H1 (cell line): ENCODE data around the gene PRPF4. TPM values are rescaled to one million over a fixed set of nuclear protein-coding genes. Genes with fewer than 3 reads are reported as not detected.

Experiments
- CTCF ChIA-PET: fragments of 300-600 bp; sonication (Branson Sonifier 250); formaldehyde crosslinking; loops from one replicate; lab custom pipeline; 2021; ENCODE audit not compliant: partially characterized antibody; lab: Charles Lee
- POLR2A ChIA-PET: fragments of 300-600 bp; sonication (Branson Sonifier 250); formaldehyde crosslinking; loops from one replicate; lab custom pipeline; 2021; ENCODE audit warnings: inconsistent platforms; ENCODE audit not compliant: partially characterized antibody; lab: Charles Lee
- DNase-seq, 2 experiments: peaks; one replicate each; pipeline versions ENCODE4 v3.0.0 to v3.0.0-alpha.2; 2010 to 2022; ENCODE audit warnings: low spot score in 2 of 2, low read depth in 1 of 2, mixed read lengths in 1 of 2
- FAIRE-seq: peaks from 2 replicates; lab custom pipeline; 2011; peaks lifted over from hg19 to GRCh38; lab: Jason Lieb, UNC
- H2AFZ ChIP-seq: 2 replicates; pipeline ENCODE4 v1.8.1; 2012; ENCODE audit warnings: low read length, inconsistent platforms
- H2AK5ac ChIP-seq: 2 replicates; pipeline ENCODE4 v1.6.1; 2013; ENCODE audit warnings: low read depth, low read length
- H2BK120ac ChIP-seq: replicated peaks from 2 replicates; pipeline ENCODE3; 2013; ENCODE audit warnings: low read depth, low read length, inconsistent platforms
- H2BK12ac ChIP-seq: 2 replicates; pipeline ENCODE4 v1.6.1; 2013; ENCODE audit warnings: low read depth, low read length
- H2BK15ac ChIP-seq: 2 replicates; pipeline ENCODE4 v1.6.1; 2013; ENCODE audit warnings: low read length
- H2BK20ac ChIP-seq: 2 replicates; pipeline ENCODE4 v1.6.1; 2013; ENCODE audit warnings: low read length
- H2BK5ac ChIP-seq: 2 replicates; pipeline ENCODE4 v1.6.1; 2013; ENCODE audit warnings: low read depth, low read length
- H3K14ac ChIP-seq: 2 replicates; pipeline ENCODE4 v1.6.1; 2013; ENCODE audit warnings: inconsistent platforms; ENCODE audit not compliant: insufficient read length
- H3K18ac ChIP-seq: 2 replicates; pipeline ENCODE4 v1.6.1; 2013; ENCODE audit warnings: low read length; ENCODE audit errors: extremely low read depth
- H3K23ac ChIP-seq: 2 replicates; pipeline ENCODE4 v1.6.1; 2013; ENCODE audit warnings: inconsistent platforms; ENCODE audit not compliant: insufficient read length
- H3K23me2 ChIP-seq: 2 replicates; pipeline ENCODE4 v1.6.1; 2013; ENCODE audit warnings: low read depth, low read length
- H3K27ac ChIP-seq: 2 replicates; pipeline ENCODE4 v1.6.1; 2011; ENCODE audit warnings: low read depth, low read length, inconsistent platforms
- H3K27me3 ChIP-seq, 4 experiments: replicated peaks in 1 of 4; 1 replicate in 1 of 4; 2 replicates in 3 of 4; pipeline versions ENCODE4 v1.6.1 to v1.8.1; 2011 to 2013; ENCODE audit warnings: low read length in 3 of 4, mild to moderate bottlenecking in 3 of 4, inconsistent platforms in 2 of 4, mixed read lengths in 2 of 4, moderate library complexity in 1 of 4; ENCODE audit not compliant: control insufficient read depth in 3 of 4, insufficient read depth in 3 of 4; ENCODE audit errors: extremely low read depth in 1 of 4
- H3K36me3 ChIP-seq, 4 experiments: 2 replicates each; pipeline versions ENCODE4 v1.6.1 to v1.8.1; 2011 to 2013; ENCODE audit warnings: mild to moderate bottlenecking in 4 of 4, low read length in 3 of 4, moderate library complexity in 2 of 4, control low read depth in 1 of 4, inconsistent platforms in 1 of 4; ENCODE audit not compliant: insufficient read depth in 4 of 4, control insufficient read depth in 2 of 4
- H3K4ac ChIP-seq: replicated peaks from 2 replicates; pipeline ENCODE3; 2013; ENCODE audit warnings: low read length, low read depth, mixed read lengths, inconsistent platforms; ENCODE audit not compliant: insufficient read length
- H3K4me1 ChIP-seq, 4 experiments: replicated peaks in 1 of 4; 1 replicate in 1 of 4; 2 replicates in 3 of 4; pipeline versions ENCODE4 v1.6.1 to v1.8.1; 2011 to 2013; ENCODE audit warnings: low read length in 3 of 4, inconsistent platforms in 2 of 4, mixed read lengths in 1 of 4; ENCODE audit not compliant: insufficient read depth in 4 of 4, control insufficient read depth in 3 of 4
- H3K4me2 ChIP-seq, 2 experiments: 2 replicates each; pipeline versions ENCODE4 v1.6.1 to v1.8.1; 2011 to 2013; ENCODE audit warnings: low read depth in 2 of 2, low read length in 2 of 2, control low read depth in 1 of 2, inconsistent platforms in 1 of 2, mild to moderate bottlenecking in 1 of 2; ENCODE audit not compliant: insufficient read depth in 1 of 2
- H3K4me3 ChIP-seq, 4 experiments: fragments of 200-600, 300-600 bp in 1 of 4; sonication (generic), shearing (Covaris generic), sonication (Bioruptor Twin) in 1 of 4; 2 replicates each; pipeline versions ENCODE4 v1.5.1 to v1.8.1; 2011 to 2016; ENCODE audit warnings: low read length in 4 of 4, low read depth in 3 of 4, control low read depth in 2 of 4, inconsistent platforms in 2 of 4, mild to moderate bottlenecking in 2 of 4, mixed read lengths in 1 of 4, moderate library complexity in 1 of 4; ENCODE audit not compliant: insufficient read depth in 2 of 4; ENCODE audit errors: extremely low read depth in 1 of 4
- H3K56ac ChIP-seq: replicated peaks from 2 replicates; pipeline ENCODE3; 2013; ENCODE audit warnings: low read depth, mild to moderate bottlenecking, mixed read lengths, low read length, inconsistent platforms; ENCODE audit not compliant: insufficient read length
- H3K79me1 ChIP-seq: 2 replicates; pipeline ENCODE4 v1.6.1; 2013; ENCODE audit warnings: low read depth, low read length, control low read depth
- H3K79me2 ChIP-seq, 2 experiments: 2 replicates each; pipeline versions ENCODE4 v1.6.1 to v1.8.1; 2012 to 2013; ENCODE audit warnings: low read length in 2 of 2, mild to moderate bottlenecking in 2 of 2, inconsistent platforms in 1 of 2; ENCODE audit not compliant: insufficient read depth in 2 of 2, control insufficient read depth in 1 of 2
- H3K9ac ChIP-seq, 4 experiments: replicated peaks in 1 of 4; 1 replicate in 1 of 4; 2 replicates in 3 of 4; pipeline versions ENCODE4 v1.6.1 to v1.8.1; 2011 to 2013; ENCODE audit warnings: low read depth in 3 of 4, low read length in 3 of 4, control low read depth in 2 of 4, mild to moderate bottlenecking in 2 of 4, moderate library complexity in 2 of 4, inconsistent platforms in 1 of 4; ENCODE audit errors: extremely low read depth in 1 of 4
- H3K9me3 ChIP-seq, 2 experiments: 2 replicates each; pipeline versions ENCODE4 v1.6.1 to v1.8.1; 2012 to 2013; ENCODE audit warnings: mild to moderate bottlenecking in 2 of 2, moderate library complexity in 2 of 2, control low read depth in 1 of 2, inconsistent platforms in 1 of 2, low read depth in 1 of 2, low read length in 1 of 2, mixed read lengths in 1 of 2; ENCODE audit not compliant: insufficient read depth in 2 of 2
- H4K20me1 ChIP-seq, 2 experiments: replicated peaks in 1 of 2; 2 replicates each; pipeline versions ENCODE3 to v1.8.1; 2011 to 2013; ENCODE audit warnings: inconsistent platforms in 2 of 2, low read length in 2 of 2, mild to moderate bottlenecking in 1 of 2; ENCODE audit not compliant: insufficient read depth in 2 of 2, control insufficient read depth in 1 of 2
- H4K5ac ChIP-seq: 2 replicates; pipeline ENCODE4 v1.6.1; 2013; ENCODE audit warnings: low read length, low read depth, mixed read lengths, inconsistent platforms; ENCODE audit not compliant: insufficient read length
- H4K8ac ChIP-seq: 2 replicates; pipeline ENCODE4 v1.8.0; 2013; ENCODE audit warnings: mild to moderate bottlenecking, moderate library complexity, low read length, inconsistent platforms; ENCODE audit not compliant: insufficient read depth; ENCODE audit errors: extremely low read depth
- H4K91ac ChIP-seq: replicated peaks from 2 replicates; pipeline ENCODE3; 2013; ENCODE audit warnings: low read length, mixed read lengths, inconsistent platforms; ENCODE audit not compliant: insufficient read length
- HDAC2 ChIP-seq, 2 experiments: fragments of 300-600 bp in 1 of 2; sonication (generic) in 1 of 2; IDR thresholded peaks; 2 replicates each; pipeline ENCODE4 v1.6.1; 2011 to 2012; ENCODE audit warnings: low read depth in 2 of 2, low read length in 2 of 2, mild to moderate bottlenecking in 2 of 2, moderate library complexity in 2 of 2, borderline replicate concordance in 1 of 2, inconsistent platforms in 1 of 2
- MAFK ChIP-seq: IDR thresholded peaks from 2 replicates; pipeline ENCODE4 v1.6.1; 2012; ENCODE audit warnings: low read depth, mild to moderate bottlenecking, improper control_type of control experiment, low read length
- SIN3A ChIP-seq, 2 experiments: IDR thresholded peaks in 1 of 2; conservative IDR thresholded peaks in 1 of 2; 2 replicates each; pipeline ENCODE4 v1.6.1; 2011 to 2012; ENCODE audit warnings: low read length in 2 of 2, improper control_type of control experiment in 1 of 2, low read depth in 1 of 2, mild to moderate bottlenecking in 1 of 2
- TEAD4 ChIP-seq: IDR thresholded peaks from 2 replicates; pipeline ENCODE4 v1.6.1; 2012; ENCODE audit warnings: low read depth, low read length, inconsistent platforms, mixed read lengths
- whole genome bisulfite sequencing, 2 experiments: shearing (Covaris generic) in 1 of 2; methylation state at CpG; one replicate each; pipeline versions ENCODE4 v1.1.6 to v1.1.7; 2013 to 2015; ENCODE audit warnings: low lambda C conversion rate in 2 of 2, mixed read lengths in 2 of 2, inconsistent platforms in 1 of 2, low coverage in 1 of 2, missing lambda C conversion rate in 1 of 2; ENCODE audit not compliant: insufficient replicate concordance in 2 of 2, insufficient coverage in 1 of 2, insufficient read length in 1 of 2; ENCODE audit errors: extremely low coverage in 1 of 2, missing lambda C conversion rate in 1 of 2; 5-methylcytosine and 5-hydroxymethylcytosine counted together
- polyA plus RNA-seq, 7 experiments: library from polyadenylated mRNA; depleted of rRNA in 3 of 7; stranded (reverse) in 5 of 7; unstranded in 2 of 7; fragments of >200 nt in 5 of 7; fragments of 200-250 nt in 2 of 7; gene quantifications; 1 replicate in 5 of 7; 2 replicates in 1 of 7; 4 replicates in 1 of 7; pipeline versions ENCODE4 v1.2.1 to v1.2.3, GENCODE V29; 2011 to 2013; ENCODE audit warnings: missing spikeins in 2 of 7, mixed read lengths in 2 of 7
- total RNA-seq: library from RNA; stranded (reverse); fragmentation: NEBNext Ultra II Directional; extraction: Animal tissue kit (Norgen Biotek cat#: 25700); gene quantifications from 2 replicates; pipeline ENCODE4 v1.2.1, GENCODE V29; 2021
- TF ChIP-seq, protein P1 (sequence below): IDR thresholded peaks from 2 replicates; pipeline ENCODE4 v1.6.1; 2011; ENCODE audit warnings: low read length, improper control_type of control experiment

Gene PRPF4
- total and polyA plus RNA-seq, 2 of the 8 experiments (the other 6 are each of a cell fraction or from before 2014, with no cell fraction given): 15.2 to 33.4 TPM

DNA sequence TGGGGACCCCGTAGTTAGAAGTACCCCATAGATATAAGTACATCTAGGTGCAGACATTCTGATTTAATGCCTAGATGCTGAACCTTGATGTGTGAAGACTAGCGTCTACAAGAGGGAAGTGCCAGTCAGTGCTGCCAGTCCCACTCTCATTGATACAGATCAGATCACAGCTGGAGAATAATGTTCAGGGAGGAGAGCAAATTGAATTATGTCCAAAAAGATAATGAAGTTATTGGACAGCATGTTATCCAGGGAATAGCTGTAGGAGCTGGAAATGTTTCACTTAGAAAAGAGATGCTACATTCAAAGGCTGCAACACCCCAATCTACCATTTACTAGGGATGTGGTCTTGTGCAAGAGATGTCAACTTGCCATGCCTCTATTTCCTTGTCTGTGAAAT lies 43.6 kb downstream of the PRPF4 start:
- H3K56ac ChIP-seq: no peak overlapping the region
- no peaks in the 10 kb centered on the region for H3K4me1 ChIP-seq
- no peak overlapping the region for H2BK15ac ChIP-seq
- peaks cover 0 to 2% (median under 1%) of the 10 kb centered on the region in 4 experiments; a peak in 2 of 7 replicates for H3K27me3 ChIP-seq
- no peaks in the 10 kb centered on the region; the same call in 1 of the 2 replicates for H3K23me2 ChIP-seq
- DNase-seq (no peak), FAIRE-seq (no peak)
- H3K79me2 ChIP-seq: no peaks in the 10 kb centered on the region
- no peaks in the 10 kb centered on the region for H3K79me1 ChIP-seq
- H2BK20ac ChIP-seq: no peak overlapping the region
- H2BK120ac ChIP-seq: no peak overlapping the region
- H3K4me3 ChIP-seq: no peak overlapping the region
- WGBS, 2 experiments: 66% methylated on average over 2 of the region's 2 CpGs; no CpG with 5 or more reads in 1 of the 2 experiments
- H4K5ac ChIP-seq: no peak overlapping the region
- H4K8ac ChIP-seq: no peak overlapping the region
- no peak overlapping the region for H3K18ac ChIP-seq
- H3K9me3 ChIP-seq: no peaks in the 10 kb centered on the region
- no peak overlapping the region for H3K23ac ChIP-seq
- H3K36me3 ChIP-seq: no peaks in the 10 kb centered on the region
- CTCF ChIA-PET: interaction anchor here (0.9 to 3.3 kb wide), 11 partner anchors 8 to 274 kb away, joined by 3 to 19 read pairs (median 4); no protein-coding TSS in a partner anchor
- no peaks in the 10 kb centered on the region for H4K20me1 ChIP-seq
- no peak overlapping the region for H2AFZ ChIP-seq
- no peak overlapping the region for H3K4ac ChIP-seq
- H2BK5ac ChIP-seq: no peak overlapping the region
- no peak overlapping the region for H3K4me2 ChIP-seq
- no peak overlapping the region for H3K27ac ChIP-seq
- no peak overlapping the region for H2BK12ac ChIP-seq
- H3K9ac ChIP-seq: no peak overlapping the region
- no peak overlapping the region for H4K91ac ChIP-seq
- H2AK5ac ChIP-seq: no peak overlapping the region
- H3K14ac ChIP-seq: no peak overlapping the region
- POLR2A ChIA-PET: interaction anchor here (1.0 kb wide), 1 partner anchor 31 kb away, joined by 4 read pairs; no protein-coding TSS in a partner anchor
- TF ChIP-seq SIN3A (conservative IDR thresholded peaks at IDR 0.05 in 1 of 2, IDR thresholded peaks at IDR 0.05 in 1 of 2; ENCODE audit: low read depth in 1 of 2, low read length in 2 of 2) (no peak), HDAC2 (IDR thresholded peaks at IDR 0.05; ENCODE audit: borderline replicate concordance in 1 of 2, low read depth in 2 of 2, low read length in 2 of 2) (no peak), TEAD4 (no peak), MAFK (no peak)
- TF ChIP-seq, protein P1, sequence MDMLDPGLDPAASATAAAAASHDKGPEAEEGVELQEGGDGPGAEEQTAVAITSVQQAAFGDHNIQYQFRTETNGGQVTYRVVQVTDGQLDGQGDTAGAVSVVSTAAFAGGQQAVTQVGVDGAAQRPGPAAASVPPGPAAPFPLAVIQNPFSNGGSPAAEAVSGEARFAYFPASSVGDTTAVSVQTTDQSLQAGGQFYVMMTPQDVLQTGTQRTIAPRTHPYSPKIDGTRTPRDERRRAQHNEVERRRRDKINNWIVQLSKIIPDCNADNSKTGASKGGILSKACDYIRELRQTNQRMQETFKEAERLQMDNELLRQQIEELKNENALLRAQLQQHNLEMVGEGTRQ: no peak
